HG03108 (cell line): ENCODE measurements around the gene LOC128125822.

Experiments
- ATAC-seq: cut with Tn5 transposase; IDR thresholded peaks from one replicate; pipeline ENCODE4 v1.9.1; 2021; ENCODE audit warnings: moderate library complexity; ENCODE audit not compliant: unreplicated experiment

The LOC128125822 gene

GRCh38 chr6:63554782-63555181, 17.5 kb upstream of the LOC128125822 start:
- ATAC-seq: no peak

GRCh38 chr6:63556369-63556768, 15.9 kb upstream of the LOC128125822 start:
- no peak for ATAC-seq

GRCh38 chr6:63558278-63558677, 14.0 kb upstream of the LOC128125822 start:
- peak; percentile 45 for ATAC-seq

- ATAC-seq: no peak
Measured at GRCh38 chr6:63560801-63561287, 11.4 kb upstream of the LOC128125822 start.

GRCh38 chr6:63561288-63561687, 11.0 kb upstream of the LOC128125822 start:
- no peak for ATAC-seq

- no peak for ATAC-seq
Measured at GRCh38 chr6:63563235-63563634, 9.0 kb upstream of the LOC128125822 start.

- ATAC-seq: no peak
Measured at GRCh38 chr6:63565058-63565726, 7.1 kb upstream of the LOC128125822 start.

GRCh38 chr6:63565727-63566596, 6.3 kb upstream of the LOC128125822 start:
- no peak for ATAC-seq

GRCh38 chr6:63567966-63568365, 4.3 kb upstream of the LOC128125822 start:
- ATAC-seq: no peak

GRCh38 chr6:63571361-63572043, 778 bp upstream of the LOC128125822 start:
- peak; percentile 1 for ATAC-seq

GRCh38 chr6:63572747-63573075, 431 bp downstream of the LOC128125822 start:
- no peak for ATAC-seq

- ATAC-seq: peak; percentile 42
Measured at GRCh38 chr6:63573076-63573898, 1.0 kb downstream of the LOC128125822 start.

GRCh38 chr6:63573899-63574553, 1.7 kb downstream of the LOC128125822 start:
- ATAC-seq: no peak

GRCh38 chr6:63574554-63574900, 2.2 kb downstream of the LOC128125822 start:
- ATAC-seq: no peak

- no peak for ATAC-seq
Measured at GRCh38 chr6:63576147-63576772, 4.0 kb downstream of the LOC128125822 start.

- ATAC-seq: no peak
Measured at GRCh38 chr6:63576985-63577712, 4.9 kb downstream of the LOC128125822 start.

- ATAC-seq: no peak
Measured at GRCh38 chr6:63578757-63579156, 6.5 kb downstream of the LOC128125822 start.

- ATAC-seq: no peak
Measured at GRCh38 chr6:63579937-63580703, 7.8 kb downstream of the LOC128125822 start.

- no peak for ATAC-seq
Measured at GRCh38 chr6:63580704-63580961, 8.4 kb downstream of the LOC128125822 start.
